SK-N-SH (cell line): ENCODE data around the gene SENP3. TPM values are rescaled to one million over a fixed set of nuclear protein-coding genes. Genes with fewer than 3 reads are reported as not detected.

Experiments
- CTCF ChIA-PET: fragments of 300-600, 350-600 bp; formaldehyde crosslinking; extraction: SDS; loops from one replicate; lab custom pipeline; 2021; lab: Yijun Ruan, JAX
- POLR2A ChIA-PET: fragments of 350-600 bp; sonication (Branson Sonifier 250); formaldehyde crosslinking; extraction: SDS; loops from one replicate; lab custom pipeline; 2020; ENCODE audit warnings: antibody characterized with exemption, inconsistent platforms; lab: Yijun Ruan, JAX
- DNase-seq: peaks from one replicate; pipeline ENCODE4 v3.0.0; 2012
- H2AFZ ChIP-seq: fragments of 200-600 bp; sonication (generic); 2 replicates; pipeline ENCODE4 v1.8.1; 2016; ENCODE audit warnings: antibody characterized with exemption, mild to moderate bottlenecking, low read depth
- H3F3A ChIP-seq: fragments of 200-600 bp; sonication (generic); replicated peaks from 2 replicates; pipeline ENCODE3; 2016; ENCODE audit warnings: antibody characterized with exemption, mild to moderate bottlenecking; ENCODE audit not compliant: insufficient read depth
- H3K27ac ChIP-seq, 2 experiments: fragments of 200-500 bp in 1 of 2; fragments of 200-600 bp in 1 of 2; sonication (Bioruptor generic) in 1 of 2; sonication (generic), shearing (Covaris generic) in 1 of 2; 2 replicates each; pipeline versions ENCODE4 v1.5.1 to v1.6.1; 2014 to 2016; ENCODE audit warnings: low read depth in 2 of 2, inconsistent platforms in 1 of 2, low read length in 1 of 2, mild to moderate bottlenecking in 1 of 2, mixed read lengths in 1 of 2
- H3K27me3 ChIP-seq: fragments of 200-600 bp; sonication (generic), shearing (Covaris generic); 2 replicates; pipeline ENCODE4 v1.6.1; 2016; ENCODE audit warnings: mixed run types; ENCODE audit not compliant: insufficient read depth
- H3K36me3 ChIP-seq, 2 experiments: fragments of 200-500 bp in 1 of 2; fragments of 200-600 bp in 1 of 2; sonication (Bioruptor generic) in 1 of 2; sonication (generic) in 1 of 2; replicated peaks in 1 of 2; 2 replicates each; pipeline versions ENCODE3 to v1.5.1; 2014 to 2016; ENCODE audit warnings: low read length in 1 of 2, mild to moderate bottlenecking in 1 of 2; ENCODE audit not compliant: insufficient read depth in 2 of 2, control insufficient read depth in 1 of 2
- H3K4me1 ChIP-seq, 2 experiments: fragments of 200-500 bp in 1 of 2; fragments of 200-600 bp in 1 of 2; sonication (Bioruptor generic) in 1 of 2; sonication (generic), shearing (Covaris generic) in 1 of 2; 2 replicates each; pipeline versions ENCODE4 v1.5.1 to v1.6.1; 2014 to 2016; ENCODE audit warnings: low read depth in 1 of 2, low read length in 1 of 2, mixed run types in 1 of 2; ENCODE audit not compliant: insufficient read depth in 2 of 2, control insufficient read depth in 1 of 2
- H3K4me2 ChIP-seq: fragments of 200-600 bp; sonication (generic), shearing (Covaris generic); 2 replicates; pipeline ENCODE4 v1.6.1; 2017; ENCODE audit warnings: mixed run types
- H3K4me3 ChIP-seq, 2 experiments: fragments of 200-500 bp in 1 of 2; fragments of 200-600 bp in 1 of 2; sonication (Bioruptor generic) in 1 of 2; sonication (generic), shearing (Covaris generic) in 1 of 2; 2 replicates each; pipeline versions ENCODE4 v1.5.1 to v1.8.1; 2014 to 2016; ENCODE audit warnings: low read depth in 2 of 2, inconsistent platforms in 1 of 2, low read length in 1 of 2, mild to moderate bottlenecking in 1 of 2, mixed read lengths in 1 of 2, moderate library complexity in 1 of 2
- H3K79me2 ChIP-seq: fragments of 200-600 bp; sonication (generic); 2 replicates; pipeline ENCODE4 v1.8.1; 2017; ENCODE audit warnings: mild to moderate bottlenecking; ENCODE audit not compliant: insufficient read depth
- H3K9ac ChIP-seq: fragments of 200-600 bp; sonication (generic); 2 replicates; pipeline ENCODE4 v1.6.1; 2017; ENCODE audit warnings: mixed run types
- H3K9me2 ChIP-seq: fragments of 200-600 bp; sonication (generic); 2 replicates; pipeline ENCODE4 v1.6.1; 2017; ENCODE audit warnings: mixed run types
- H3K9me3 ChIP-seq: fragments of 200-600 bp; sonication (generic); 2 replicates; pipeline ENCODE4 v1.6.1; 2017; ENCODE audit warnings: mixed run types, mild to moderate bottlenecking, moderate library complexity
- H4K20me1 ChIP-seq: fragments of 200-600 bp; sonication (generic); 2 replicates; pipeline ENCODE4 v1.6.1; 2017; ENCODE audit warnings: mild to moderate bottlenecking, mixed run types; ENCODE audit not compliant: insufficient read depth
- ELF1 ChIP-seq: IDR thresholded peaks from 2 replicates; pipeline ENCODE4 v1.4.0; 2012
- EP300 ChIP-seq, 2 experiments: IDR thresholded peaks; 2 replicates each; pipeline versions ENCODE4 v1.4.0 to v1.6.1; 2012; ENCODE audit warnings: borderline replicate concordance in 1 of 2, low read depth in 1 of 2, low read length in 1 of 2
- FOSL2 ChIP-seq: IDR thresholded peaks from 2 replicates; pipeline ENCODE4 v1.4.0; 2012; ENCODE audit warnings: low read depth, mild to moderate bottlenecking, moderate library complexity, borderline replicate concordance
- FOXJ3 ChIP-seq: sonication (generic); formaldehyde crosslinking; IDR thresholded peaks from 2 replicates; pipeline ENCODE4 v1.5.1; 2020; ENCODE audit warnings: mild to moderate bottlenecking, missing genetic modification reagents
- FOXM1 ChIP-seq: IDR thresholded peaks from 2 replicates; pipeline ENCODE4 v1.4.0; 2012; ENCODE audit warnings: low read depth, mild to moderate bottlenecking
- GABPA ChIP-seq: IDR thresholded peaks from 2 replicates; pipeline ENCODE4 v1.4.0; 2012; ENCODE audit warnings: low read depth, mild to moderate bottlenecking
- JUND ChIP-seq: IDR thresholded peaks from 2 replicates; pipeline ENCODE4 v1.4.0; 2012
- MEF2A ChIP-seq: IDR thresholded peaks from 2 replicates; pipeline ENCODE4 v1.4.0; 2012; ENCODE audit warnings: low read depth, borderline replicate concordance
- MXI1 ChIP-seq: IDR thresholded peaks from 2 replicates; pipeline ENCODE4 v1.6.1; 2012; ENCODE audit warnings: mild to moderate bottlenecking, low read depth, low read length, improper control_type of control experiment
- NFIC ChIP-seq: IDR thresholded peaks from 2 replicates; pipeline ENCODE4 v1.4.0; 2012; ENCODE audit warnings: borderline replicate concordance
- PBX3 ChIP-seq: IDR thresholded peaks from 2 replicates; pipeline ENCODE4; 2012
- POLR2AphosphoS5 ChIP-seq: IDR thresholded peaks from 2 replicates; pipeline ENCODE4 v1.6.1; 2012; ENCODE audit warnings: low read depth, low read length
- REST ChIP-seq: IDR thresholded peaks from 2 replicates; pipeline ENCODE4 v1.6.1; 2012; ENCODE audit warnings: mild to moderate bottlenecking, low read depth, low read length, moderate library complexity
- RFX5 ChIP-seq: IDR thresholded peaks from 2 replicates; pipeline ENCODE4 v1.6.1; 2012; ENCODE audit warnings: mild to moderate bottlenecking, improper control_type of control experiment, low read length
- SIN3A ChIP-seq: IDR thresholded peaks from 2 replicates; pipeline ENCODE4 v1.6.1; 2012; ENCODE audit warnings: low read depth, mild to moderate bottlenecking, low read length, moderate library complexity, borderline replicate concordance
- TAF1 ChIP-seq: IDR thresholded peaks from 2 replicates; pipeline ENCODE4 v1.6.1; 2012; ENCODE audit warnings: low read depth, mild to moderate bottlenecking, low read length, moderate library complexity, borderline replicate concordance
- TCF12 ChIP-seq: IDR thresholded peaks from 2 replicates; pipeline ENCODE4 v1.4.0; 2012
- YY1 ChIP-seq: IDR thresholded peaks from 2 replicates; pipeline ENCODE4 v1.4.0; 2012; ENCODE audit warnings: low read depth, mild to moderate bottlenecking
- ZBTB33 ChIP-seq: IDR thresholded peaks from 2 replicates; pipeline ENCODE4 v1.4.0; 2012; ENCODE audit warnings: low read depth, borderline replicate concordance
- WGBS: methylation state at CpG from one replicate; pipeline ENCODE4 v1.1.6; 2017; ENCODE audit warnings: low lambda C conversion rate; 5-methylcytosine and 5-hydroxymethylcytosine counted together
- polyA plus RNA-seq, 3 experiments: library from polyadenylated mRNA; depleted of rRNA; stranded (reverse); fragments of >200 nt; gene quantifications; 2 replicates each; pipeline ENCODE4 v1.2.3, GENCODE V29; 2012
- TF ChIP-seq, protein P1 (sequence below): IDR thresholded peaks from 2 replicates; pipeline ENCODE4 v1.4.0; 2012; ENCODE audit warnings: low read depth
- TF ChIP-seq, protein P2 (sequence below): fragments of 150-350 bp; IDR thresholded peaks from 2 replicates; pipeline ENCODE4 v1.6.1; 2017; ENCODE audit warnings: antibody characterized with exemption, low read length, low read depth, borderline replicate concordance
- TF ChIP-seq, protein P3 (sequence below): fragments of 200-600 bp; sonication (generic); IDR thresholded peaks from 2 replicates; pipeline ENCODE4 v1.6.1; 2017; ENCODE audit warnings: antibody characterized with exemption, mild to moderate bottlenecking, moderate library complexity

SENP3 gene
- polyA plus RNA-seq, 1 of the 3 experiments (the other 2 are of a cell fraction) = 80.8 TPM

- peaks cover 48% of the 10 kb centered on the region in 2 experiments for H3K36me3 ChIP-seq
- CTCF ChIA-PET = interaction anchor here (1.2 to 2.5 kb wide), 3 partner anchors 10 to 109 kb away, joined by 3 to 18 read pairs (median 10); partner anchors contain the start of genes SOX15, TP53 and WRAP53
- 22% methylated on average over 7 of the region's 7 CpGs for WGBS
- H3K9ac ChIP-seq = peak within 1 kb of the TSS; percentile 45; the same call in 1 of the 2 replicates
- H3K27me3 ChIP-seq = no peaks in the 10 kb centered on the region
- H3K4me1 ChIP-seq = peaks cover 37 to 39% of the 10 kb centered on the region in 2 experiments
- POLR2A ChIA-PET = interaction anchor here (0.6 to 2.4 kb wide), 4 partner anchors 8 to 62 kb away, joined by 3 to 5 read pairs (median 3); partner anchors contain the start of gene FXR2
- H3F3A ChIP-seq = peaks cover 56% of the 10 kb centered on the region
- no peak within 1 kb of the TSS for H2AFZ ChIP-seq
- peak within 1 kb of the TSS; percentile 23; the same call in 1 of the 2 replicates for H3K4me2 ChIP-seq
- DNase-seq = peak; percentile 58
- H3K4me3 ChIP-seq = peak within 1 kb of the TSS in 1 of 2 experiments; percentile 2; a peak in 1 of 4 replicates
- H3K9me3 ChIP-seq = no peaks in the 10 kb centered on the region
- H4K20me1 ChIP-seq = peaks cover 49% of the 10 kb centered on the region
- peak within 1 kb of the TSS; percentile 12 to 79 for H3K27ac ChIP-seq
- no peaks in the 10 kb centered on the region for H3K9me2 ChIP-seq
- H3K79me2 ChIP-seq = peaks cover 72% of the 10 kb centered on the region
- TF ChIP-seq SIN3A (peak; percentile 99), ZBTB33 (peak; percentile 64), RFX5 (no peak), FOXJ3 (CRISPR knock-in tag) (no peak), YY1 (no peak), JUND (peak; percentile 65), TAF1 (peak; percentile 54; the same call in 1 of the 2 replicates), TCF12 (peak; percentile 26; the same call in 1 of the 2 replicates), POLR2AphosphoS5 (peak; percentile 96), GABPA (peak; percentile 66), EP300 (IDR thresholded peaks at IDR 0.05; ENCODE audit: borderline replicate concordance in 1 of 2, low read depth in 1 of 2, low read length in 1 of 2) (peak in 1 of 2 experiments; percentile 18; a peak in 1 of 4 replicates), PBX3 (peak; percentile 66), ELF1 (peak; percentile 47; the same call in 1 of the 2 replicates), FOSL2 (peak; percentile 71; the same call in 1 of the 2 replicates), NFIC (peak; percentile 31; the same call in 1 of the 2 replicates), REST (peak; percentile 39; the same call in 1 of the 2 replicates), MXI1 (peak; percentile 61; the same call in 1 of the 2 replicates), MEF2A (no peak), FOXM1 (no peak)
- TF ChIP-seq, protein P1, sequence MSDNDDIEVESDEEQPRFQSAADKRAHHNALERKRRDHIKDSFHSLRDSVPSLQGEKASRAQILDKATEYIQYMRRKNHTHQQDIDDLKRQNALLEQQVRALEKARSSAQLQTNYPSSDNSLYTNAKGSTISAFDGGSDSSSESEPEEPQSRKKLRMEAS = peak; percentile 73
- TF ChIP-seq, protein P2, sequence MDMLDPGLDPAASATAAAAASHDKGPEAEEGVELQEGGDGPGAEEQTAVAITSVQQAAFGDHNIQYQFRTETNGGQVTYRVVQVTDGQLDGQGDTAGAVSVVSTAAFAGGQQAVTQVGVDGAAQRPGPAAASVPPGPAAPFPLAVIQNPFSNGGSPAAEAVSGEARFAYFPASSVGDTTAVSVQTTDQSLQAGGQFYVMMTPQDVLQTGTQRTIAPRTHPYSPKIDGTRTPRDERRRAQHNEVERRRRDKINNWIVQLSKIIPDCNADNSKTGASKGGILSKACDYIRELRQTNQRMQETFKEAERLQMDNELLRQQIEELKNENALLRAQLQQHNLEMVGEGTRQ = no peak
- TF ChIP-seq, protein P3, sequence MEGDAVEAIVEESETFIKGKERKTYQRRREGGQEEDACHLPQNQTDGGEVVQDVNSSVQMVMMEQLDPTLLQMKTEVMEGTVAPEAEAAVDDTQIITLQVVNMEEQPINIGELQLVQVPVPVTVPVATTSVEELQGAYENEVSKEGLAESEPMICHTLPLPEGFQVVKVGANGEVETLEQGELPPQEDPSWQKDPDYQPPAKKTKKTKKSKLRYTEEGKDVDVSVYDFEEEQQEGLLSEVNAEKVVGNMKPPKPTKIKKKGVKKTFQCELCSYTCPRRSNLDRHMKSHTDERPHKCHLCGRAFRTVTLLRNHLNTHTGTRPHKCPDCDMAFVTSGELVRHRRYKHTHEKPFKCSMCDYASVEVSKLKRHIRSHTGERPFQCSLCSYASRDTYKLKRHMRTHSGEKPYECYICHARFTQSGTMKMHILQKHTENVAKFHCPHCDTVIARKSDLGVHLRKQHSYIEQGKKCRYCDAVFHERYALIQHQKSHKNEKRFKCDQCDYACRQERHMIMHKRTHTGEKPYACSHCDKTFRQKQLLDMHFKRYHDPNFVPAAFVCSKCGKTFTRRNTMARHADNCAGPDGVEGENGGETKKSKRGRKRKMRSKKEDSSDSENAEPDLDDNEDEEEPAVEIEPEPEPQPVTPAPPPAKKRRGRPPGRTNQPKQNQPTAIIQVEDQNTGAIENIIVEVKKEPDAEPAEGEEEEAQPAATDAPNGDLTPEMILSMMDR = no peak
Observed at GRCh38 chr17:7579001-7579833, 17.5 kb downstream of the SENP3 start, which contains the start of gene CD68. CD68 (plus strand) TSS chr17:7579638; CDS start chr17:7579678, 40 bp downstream.
